SH-SY5Y (cell line): ENCODE data around the gene CHRM1.

Source experiments
- GATA2 ChIP-seq: IDR thresholded peaks from 2 replicates; pipeline ENCODE4 v1.6.1; 2011; ENCODE audit warnings: mild to moderate bottlenecking, low read depth, low read length
- GATA3 ChIP-seq: IDR thresholded peaks from 2 replicates; pipeline ENCODE4 v1.6.1; 2011; ENCODE audit warnings: low read depth, mild to moderate bottlenecking, low read length, moderate library complexity

- TF ChIP-seq GATA2 = no peak
- TF ChIP-seq GATA3 = no peak
Measured at GRCh38 chr11:62863687-62864335, 57.4 kb downstream of the CHRM1 start.
